ENCODE measurements around the gene PPP1R15B.

- TF ChIP-seq CTCF (IDR thresholded peaks at IDR 0.05; ENCODE audit: low read depth, low read length, missing input control) (no peak), RAD21 (IDR thresholded peaks at IDR 0.05) (no peak), YY1 (IDR thresholded peaks at IDR 0.05) (no peak), MAX (IDR thresholded peaks at IDR 0.05) (no peak), REST (IDR thresholded peaks at IDR 0.05) (no peak), TAF1 (conservative IDR thresholded peaks at IDR 0.05) (no peak), GABPA (IDR thresholded peaks at IDR 0.05 in 1 of 2, conservative IDR thresholded peaks at IDR 0.05 in 1 of 2) (no peak), JUND (IDR thresholded peaks at IDR 0.05) (no peak), ZBTB33 (IDR thresholded peaks at IDR 0.05) (no peak), FOXA1 (IDR thresholded peaks at IDR 0.05) (no peak)
Observed at GRCh38 chr1:204420039-204421004, 8.7 kb upstream of the PPP1R15B start.
